DND-41 (cell line): ENCODE data around the gene MED6.

Experiments used
- EZH2 ChIP-seq: IDR thresholded peaks from 3 replicates; pipeline ENCODE4 v1.6.1; 2012; ENCODE audit warnings: borderline replicate concordance, low read depth, mild to moderate bottlenecking, moderate library complexity, low read length, inconsistent platforms; ENCODE audit not compliant: severe bottlenecking
- TF ChIP-seq, protein P1 (sequence below): IDR thresholded peaks from 2 replicates; pipeline ENCODE4 v1.5.1; 2012; ENCODE audit warnings: borderline replicate concordance, low read length, moderate library complexity, mild to moderate bottlenecking; ENCODE audit not compliant: poor library complexity, severe bottlenecking; ENCODE audit errors: extremely low read depth

DNA sequence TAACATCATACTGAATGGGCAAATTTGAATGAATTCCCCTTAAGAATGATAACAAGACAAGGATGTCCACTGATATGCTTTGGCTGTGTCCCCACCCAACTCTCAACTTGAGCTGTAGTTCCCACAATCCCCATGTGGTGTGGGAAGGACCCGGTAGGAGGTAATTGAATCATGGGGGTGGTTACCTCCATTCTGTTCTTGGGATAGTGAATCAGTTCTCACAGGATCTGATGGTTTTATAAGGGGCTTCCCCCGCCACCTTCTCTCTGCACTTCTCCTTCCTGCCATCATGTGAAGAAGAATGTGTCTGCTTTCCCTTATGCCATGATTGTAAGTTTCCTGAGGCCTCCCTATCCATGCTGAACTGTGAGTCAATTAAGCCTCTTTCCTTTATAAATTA is 29.3 kb downstream of the MED6 start:
- TF ChIP-seq, protein P1, sequence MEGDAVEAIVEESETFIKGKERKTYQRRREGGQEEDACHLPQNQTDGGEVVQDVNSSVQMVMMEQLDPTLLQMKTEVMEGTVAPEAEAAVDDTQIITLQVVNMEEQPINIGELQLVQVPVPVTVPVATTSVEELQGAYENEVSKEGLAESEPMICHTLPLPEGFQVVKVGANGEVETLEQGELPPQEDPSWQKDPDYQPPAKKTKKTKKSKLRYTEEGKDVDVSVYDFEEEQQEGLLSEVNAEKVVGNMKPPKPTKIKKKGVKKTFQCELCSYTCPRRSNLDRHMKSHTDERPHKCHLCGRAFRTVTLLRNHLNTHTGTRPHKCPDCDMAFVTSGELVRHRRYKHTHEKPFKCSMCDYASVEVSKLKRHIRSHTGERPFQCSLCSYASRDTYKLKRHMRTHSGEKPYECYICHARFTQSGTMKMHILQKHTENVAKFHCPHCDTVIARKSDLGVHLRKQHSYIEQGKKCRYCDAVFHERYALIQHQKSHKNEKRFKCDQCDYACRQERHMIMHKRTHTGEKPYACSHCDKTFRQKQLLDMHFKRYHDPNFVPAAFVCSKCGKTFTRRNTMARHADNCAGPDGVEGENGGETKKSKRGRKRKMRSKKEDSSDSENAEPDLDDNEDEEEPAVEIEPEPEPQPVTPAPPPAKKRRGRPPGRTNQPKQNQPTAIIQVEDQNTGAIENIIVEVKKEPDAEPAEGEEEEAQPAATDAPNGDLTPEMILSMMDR = no peak
- TF ChIP-seq EZH2 = no peak
